Type B pancreatic cell (in vitro differentiated cells): ENCODE data around the gene ADPRS. TPM values are rescaled to one million over a fixed set of nuclear protein-coding genes. Genes with fewer than 3 reads are reported as not detected.

Source experiments
- DNase-seq: peaks from one replicate; pipeline ENCODE4 v3.0.0; 2021; ENCODE audit warnings: mixed read lengths; ENCODE audit not compliant: unreplicated experiment; ENCODE audit errors: extremely low spot score
- H3K27ac Mint-ChIP-seq: 2 replicates; pipeline ENCODE4 v1.8.0; 2021; ENCODE audit warnings: mild to moderate bottlenecking, mixed read lengths
- H3K27me3 Mint-ChIP-seq: 2 replicates; pipeline ENCODE4 v1.8.0; 2021; ENCODE audit warnings: mixed read lengths
- H3K36me3 Mint-ChIP-seq: 2 replicates; pipeline ENCODE4 v1.8.0; 2021; ENCODE audit warnings: mixed read lengths
- H3K4me1 Mint-ChIP-seq: one replicate; pipeline ENCODE4 v1.8.0; 2021; ENCODE audit warnings: mixed read lengths; ENCODE audit not compliant: unreplicated experiment
- H3K4me3 Mint-ChIP-seq: 2 replicates; pipeline ENCODE4 v1.8.0; 2021; ENCODE audit warnings: mild to moderate bottlenecking, mixed read lengths
- H3K9me3 Mint-ChIP-seq: 2 replicates; pipeline ENCODE4 v1.8.0; 2021; ENCODE audit warnings: mixed read lengths
- total RNA-seq: library from RNA; stranded (reverse); gene quantifications from 2 replicates; pipeline ENCODE4 v1.2.1, GENCODE V29; 2021; ENCODE audit warnings: low replicate concordance
- TF ChIP-seq, protein P1 (sequence below): fragments of 200-600 bp; sonication (generic); conservative IDR thresholded peaks from 2 replicates; pipeline ENCODE4 v1.5.0; 2021; ENCODE audit warnings: antibody characterized with exemption, mild to moderate bottlenecking

The ADPRS gene
- total RNA-seq, 1 donor from 2014 or later: 31.9 TPM

DNA sequence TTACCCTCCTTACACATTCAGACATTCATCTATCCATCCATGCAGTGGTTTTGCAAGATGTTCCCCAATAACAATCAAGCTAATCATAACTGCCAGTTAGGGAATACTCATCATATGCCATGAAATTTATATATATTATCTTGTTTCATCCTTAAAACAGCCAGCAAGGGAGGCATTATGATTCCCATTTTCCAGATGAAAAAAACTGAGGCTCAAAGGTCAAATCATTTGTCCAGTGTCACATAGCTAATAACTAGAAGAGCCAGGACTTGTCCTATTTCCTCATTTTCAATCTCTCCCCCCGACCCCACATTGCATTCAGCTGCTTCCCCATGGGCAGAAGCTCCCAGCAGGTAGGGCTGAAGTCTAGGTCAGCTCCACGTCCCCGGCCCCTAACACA lies 43.3 kb downstream of the ADPRS start:
- TF ChIP-seq, protein P1, sequence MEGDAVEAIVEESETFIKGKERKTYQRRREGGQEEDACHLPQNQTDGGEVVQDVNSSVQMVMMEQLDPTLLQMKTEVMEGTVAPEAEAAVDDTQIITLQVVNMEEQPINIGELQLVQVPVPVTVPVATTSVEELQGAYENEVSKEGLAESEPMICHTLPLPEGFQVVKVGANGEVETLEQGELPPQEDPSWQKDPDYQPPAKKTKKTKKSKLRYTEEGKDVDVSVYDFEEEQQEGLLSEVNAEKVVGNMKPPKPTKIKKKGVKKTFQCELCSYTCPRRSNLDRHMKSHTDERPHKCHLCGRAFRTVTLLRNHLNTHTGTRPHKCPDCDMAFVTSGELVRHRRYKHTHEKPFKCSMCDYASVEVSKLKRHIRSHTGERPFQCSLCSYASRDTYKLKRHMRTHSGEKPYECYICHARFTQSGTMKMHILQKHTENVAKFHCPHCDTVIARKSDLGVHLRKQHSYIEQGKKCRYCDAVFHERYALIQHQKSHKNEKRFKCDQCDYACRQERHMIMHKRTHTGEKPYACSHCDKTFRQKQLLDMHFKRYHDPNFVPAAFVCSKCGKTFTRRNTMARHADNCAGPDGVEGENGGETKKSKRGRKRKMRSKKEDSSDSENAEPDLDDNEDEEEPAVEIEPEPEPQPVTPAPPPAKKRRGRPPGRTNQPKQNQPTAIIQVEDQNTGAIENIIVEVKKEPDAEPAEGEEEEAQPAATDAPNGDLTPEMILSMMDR: no peak
- Mint-ChIP-seq H3K36me3 (no peaks in the 10 kb centered on the region), H3K4me3 (no peak overlapping the region), H3K4me1 (peaks cover 18% of the 10 kb centered on the region), H3K9me3 (no peaks in the 10 kb centered on the region), H3K27me3 (no peaks in the 10 kb centered on the region), H3K27ac (no peak overlapping the region)
- DNase-seq: no peak

DNA sequence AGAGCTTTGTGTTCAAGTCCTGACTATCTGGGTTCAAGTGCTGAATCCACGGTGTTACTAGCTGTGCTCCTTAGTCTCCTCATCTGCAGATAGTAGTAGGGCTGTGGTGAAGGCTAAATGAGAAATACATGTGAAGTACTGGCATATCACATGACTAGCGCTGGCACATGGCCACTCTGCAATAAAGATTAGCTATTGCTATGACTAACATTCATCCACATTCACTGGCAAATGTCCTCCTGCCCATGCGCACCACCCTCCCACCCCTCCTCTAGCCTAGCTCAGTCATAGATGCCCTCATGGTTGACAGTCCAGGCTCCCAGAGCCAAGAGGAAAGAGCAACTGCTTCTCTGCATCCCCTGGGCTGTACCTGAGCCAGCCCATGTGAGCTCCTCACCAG lies 44.8 kb downstream of the ADPRS start:
- TF ChIP-seq, protein P1: no peak
- Mint-ChIP-seq H3K9me3 (no peaks in the 10 kb centered on the region), H3K36me3 (peaks cover 4% of the 10 kb centered on the region), H3K4me1 (peaks cover 14% of the 10 kb centered on the region), H3K27me3 (no peaks in the 10 kb centered on the region), H3K27ac (no peak overlapping the region), H3K4me3 (no peak overlapping the region)
- no peak for DNase-seq

DNA sequence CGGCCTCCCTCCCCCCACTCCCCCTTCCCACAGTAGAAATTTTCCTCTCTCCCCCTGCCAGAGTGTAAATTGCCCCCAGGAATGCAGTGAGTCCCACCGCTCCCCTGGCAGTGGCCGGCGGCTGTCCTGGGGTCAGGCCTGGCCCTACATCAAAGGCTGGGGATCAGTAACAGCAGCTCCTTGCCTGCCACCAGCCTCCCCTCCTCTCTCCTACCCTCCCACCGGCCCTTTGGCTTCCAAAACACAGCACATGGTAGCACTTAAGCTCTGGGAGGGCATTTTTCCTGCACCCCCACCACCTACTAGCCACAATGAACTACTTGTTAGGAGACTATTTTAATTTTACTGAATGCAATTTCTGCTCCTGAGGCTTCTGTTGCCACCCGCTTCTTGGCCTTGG lies 45.3 kb downstream of the ADPRS start:
- Mint-ChIP-seq H3K36me3 (peaks cover 4% of the 10 kb centered on the region), H3K9me3 (no peaks in the 10 kb centered on the region), H3K27ac (peak overlapping the region; percentile 71), H3K4me3 (peak overlapping the region; percentile 13), H3K27me3 (no peaks in the 10 kb centered on the region), H3K4me1 (peaks cover 14% of the 10 kb centered on the region)
- DNase-seq: no peak
- TF ChIP-seq, protein P1: no peak

DNA sequence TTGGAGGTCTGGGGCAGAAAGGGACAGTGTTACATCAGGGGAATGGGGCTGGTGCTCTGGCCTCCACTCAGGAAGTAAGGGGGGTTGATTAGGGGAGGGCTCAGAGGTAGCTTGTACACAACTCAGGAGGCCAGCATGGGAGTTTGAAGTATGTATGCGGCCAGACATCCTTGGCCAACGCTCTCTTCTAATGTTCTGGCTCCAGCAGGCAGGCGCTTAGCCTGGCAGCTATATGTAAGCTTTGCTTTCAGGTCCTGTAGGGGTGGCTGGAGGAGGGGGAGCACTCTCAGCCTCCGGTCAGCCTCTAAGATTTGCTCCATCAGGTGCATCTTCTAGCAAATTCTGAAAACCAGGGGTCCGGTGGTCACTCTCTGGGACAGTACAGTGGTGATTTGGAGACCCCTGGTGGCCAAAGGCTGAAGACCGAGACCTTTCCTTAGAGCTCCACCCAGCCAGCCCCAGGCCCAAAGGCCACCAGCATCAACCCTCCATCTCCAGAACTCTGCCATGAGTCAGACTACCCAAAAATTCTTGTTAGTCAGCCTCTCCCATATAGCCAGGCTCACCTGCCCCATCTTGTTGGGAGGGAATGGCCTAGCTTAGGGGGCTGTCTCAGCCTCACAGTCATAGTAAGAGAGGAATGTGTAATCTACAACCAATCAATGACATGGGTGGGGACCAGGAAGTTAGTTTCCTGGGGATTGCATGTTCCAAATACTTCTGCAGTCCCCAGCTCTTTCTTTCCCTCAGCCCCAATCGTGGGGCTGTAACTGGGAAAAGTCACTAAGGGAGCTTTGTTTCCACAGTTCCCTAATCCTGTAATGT lies 46.0 kb downstream of the ADPRS start:
- peaks cover 14% of the 10 kb centered on the region for H3K4me1 Mint-ChIP-seq
- peak overlapping the region; percentile 71 for H3K27ac Mint-ChIP-seq
- DNase-seq: no peak
- no peaks in the 10 kb centered on the region for H3K9me3 Mint-ChIP-seq
- H3K4me3 Mint-ChIP-seq: peak overlapping the region; percentile 13
- TF ChIP-seq, protein P1: peak; percentile 89
- peaks cover 7% of the 10 kb centered on the region for H3K36me3 Mint-ChIP-seq
- H3K27me3 Mint-ChIP-seq: no peaks in the 10 kb centered on the region

DNA sequence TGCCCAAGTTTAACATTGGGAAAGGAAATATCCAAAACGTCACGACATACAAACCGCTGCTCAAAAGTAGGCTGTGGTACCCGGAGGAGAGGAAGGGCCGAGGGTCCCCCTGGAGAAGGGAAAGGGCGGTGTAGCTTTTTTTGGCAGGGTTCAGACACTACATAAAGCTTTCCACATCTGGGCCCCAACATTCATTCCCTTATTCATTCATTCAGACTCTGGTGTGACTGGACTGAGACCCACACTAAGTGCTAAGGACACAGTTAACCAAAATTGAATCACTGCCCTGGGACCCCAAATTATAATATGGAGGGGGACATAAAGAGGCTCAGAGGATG lies 46.6 kb downstream of the ADPRS start:
- Mint-ChIP-seq H3K4me1 (peaks cover 12% of the 10 kb centered on the region), H3K36me3 (peaks cover 7% of the 10 kb centered on the region), H3K27me3 (no peaks in the 10 kb centered on the region), H3K9me3 (no peaks in the 10 kb centered on the region), H3K4me3 (no peak overlapping the region), H3K27ac (peak overlapping the region; percentile 71)
- no peak for DNase-seq
- TF ChIP-seq, protein P1: no peak
